Progenitor cell of endocrine pancreas (in vitro differentiated cells): ENCODE measurements around the gene IL12RB1. TPM values are rescaled to one million over a fixed set of nuclear protein-coding genes. Genes with fewer than 3 reads are reported as not detected.

ENCODE experiments used
- DNase-seq: peaks from one replicate; pipeline ENCODE4 v3.0.0; 2021; ENCODE audit warnings: low spot score; ENCODE audit not compliant: unreplicated experiment
- H3K27ac Mint-ChIP-seq: 2 replicates; pipeline ENCODE4 v1.8.0; 2021; ENCODE audit warnings: mild to moderate bottlenecking, moderate library complexity, mixed read lengths
- H3K27me3 Mint-ChIP-seq: 2 replicates; pipeline ENCODE4 v1.8.0; 2021; ENCODE audit warnings: mixed read lengths
- H3K36me3 Mint-ChIP-seq: 2 replicates; pipeline ENCODE4 v1.8.0; 2022; ENCODE audit warnings: mixed read lengths; ENCODE audit not compliant: insufficient read depth
- H3K4me1 Mint-ChIP-seq: 2 replicates; pipeline ENCODE4 v1.8.0; 2021; ENCODE audit warnings: low read depth, mixed read lengths
- H3K4me3 Mint-ChIP-seq: 2 replicates; pipeline ENCODE4 v1.8.0; 2021; ENCODE audit warnings: low read depth, mild to moderate bottlenecking, moderate library complexity, mixed read lengths
- H3K9me3 Mint-ChIP-seq: 2 replicates; pipeline ENCODE4 v1.8.0; 2021; ENCODE audit warnings: low read depth, mixed read lengths
- total RNA-seq: library from RNA; stranded (reverse); gene quantifications from 2 replicates; pipeline ENCODE4 v1.2.1, GENCODE V29; 2021
- TF ChIP-seq, protein P1 (sequence below): fragments of 200-600 bp; sonication (generic); IDR thresholded peaks from one replicate; pipeline ENCODE4 v1.5.0; 2021; ENCODE audit warnings: antibody characterized with exemption, mild to moderate bottlenecking; ENCODE audit not compliant: unreplicated experiment

Gene IL12RB1
- total RNA-seq, 1 donor from 2014 or later: not detected

DNA sequence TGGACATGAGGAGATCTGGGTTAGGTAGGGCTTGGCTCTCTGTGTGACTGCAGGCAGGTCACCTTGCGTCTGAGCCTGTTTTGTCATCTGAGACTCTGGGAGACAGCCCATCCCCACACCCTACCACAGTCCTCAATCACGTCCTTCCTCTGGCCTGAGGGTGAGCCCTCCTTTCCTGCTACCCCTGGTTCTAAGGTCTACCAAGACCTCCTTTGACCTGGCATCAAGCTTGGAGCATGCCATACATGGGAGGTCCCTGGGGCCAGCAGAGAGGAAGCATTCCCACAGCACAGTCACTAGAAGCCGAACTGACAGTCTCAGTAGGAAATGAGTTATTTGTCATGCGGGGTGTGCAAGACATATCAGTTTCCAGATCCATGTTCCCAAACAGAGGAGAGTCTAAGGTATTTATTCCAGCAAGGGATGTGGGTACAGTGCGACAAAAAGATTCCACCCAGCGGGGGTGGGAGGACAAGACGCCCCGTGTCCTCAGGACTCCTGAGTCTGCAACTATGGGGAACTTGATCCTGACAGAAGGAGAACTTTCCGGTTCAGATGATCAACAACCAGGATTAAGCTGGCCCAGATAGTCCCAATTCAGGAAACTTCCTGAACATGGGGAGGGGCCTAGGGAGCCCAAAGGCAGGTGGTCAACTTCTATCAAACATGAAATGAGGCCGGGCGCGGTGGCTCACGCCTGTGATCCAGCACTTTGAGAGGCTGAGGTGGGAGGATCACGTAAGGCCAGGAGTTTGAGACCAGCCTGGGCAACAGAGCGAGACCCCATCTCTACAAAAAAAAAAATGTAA, 69.3 kb downstream of the IL12RB1 start:
- Mint-ChIP-seq H3K27me3 (peaks cover 3% of the 10 kb centered on the region), H3K9me3 (no peaks in the 10 kb centered on the region), H3K4me3 (no peak overlapping the region), H3K27ac (no peak overlapping the region), H3K36me3 (no peaks in the 10 kb centered on the region), H3K4me1 (peaks cover 9% of the 10 kb centered on the region)
- no peak for DNase-seq
- TF ChIP-seq, protein P1, sequence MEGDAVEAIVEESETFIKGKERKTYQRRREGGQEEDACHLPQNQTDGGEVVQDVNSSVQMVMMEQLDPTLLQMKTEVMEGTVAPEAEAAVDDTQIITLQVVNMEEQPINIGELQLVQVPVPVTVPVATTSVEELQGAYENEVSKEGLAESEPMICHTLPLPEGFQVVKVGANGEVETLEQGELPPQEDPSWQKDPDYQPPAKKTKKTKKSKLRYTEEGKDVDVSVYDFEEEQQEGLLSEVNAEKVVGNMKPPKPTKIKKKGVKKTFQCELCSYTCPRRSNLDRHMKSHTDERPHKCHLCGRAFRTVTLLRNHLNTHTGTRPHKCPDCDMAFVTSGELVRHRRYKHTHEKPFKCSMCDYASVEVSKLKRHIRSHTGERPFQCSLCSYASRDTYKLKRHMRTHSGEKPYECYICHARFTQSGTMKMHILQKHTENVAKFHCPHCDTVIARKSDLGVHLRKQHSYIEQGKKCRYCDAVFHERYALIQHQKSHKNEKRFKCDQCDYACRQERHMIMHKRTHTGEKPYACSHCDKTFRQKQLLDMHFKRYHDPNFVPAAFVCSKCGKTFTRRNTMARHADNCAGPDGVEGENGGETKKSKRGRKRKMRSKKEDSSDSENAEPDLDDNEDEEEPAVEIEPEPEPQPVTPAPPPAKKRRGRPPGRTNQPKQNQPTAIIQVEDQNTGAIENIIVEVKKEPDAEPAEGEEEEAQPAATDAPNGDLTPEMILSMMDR: no peak

DNA sequence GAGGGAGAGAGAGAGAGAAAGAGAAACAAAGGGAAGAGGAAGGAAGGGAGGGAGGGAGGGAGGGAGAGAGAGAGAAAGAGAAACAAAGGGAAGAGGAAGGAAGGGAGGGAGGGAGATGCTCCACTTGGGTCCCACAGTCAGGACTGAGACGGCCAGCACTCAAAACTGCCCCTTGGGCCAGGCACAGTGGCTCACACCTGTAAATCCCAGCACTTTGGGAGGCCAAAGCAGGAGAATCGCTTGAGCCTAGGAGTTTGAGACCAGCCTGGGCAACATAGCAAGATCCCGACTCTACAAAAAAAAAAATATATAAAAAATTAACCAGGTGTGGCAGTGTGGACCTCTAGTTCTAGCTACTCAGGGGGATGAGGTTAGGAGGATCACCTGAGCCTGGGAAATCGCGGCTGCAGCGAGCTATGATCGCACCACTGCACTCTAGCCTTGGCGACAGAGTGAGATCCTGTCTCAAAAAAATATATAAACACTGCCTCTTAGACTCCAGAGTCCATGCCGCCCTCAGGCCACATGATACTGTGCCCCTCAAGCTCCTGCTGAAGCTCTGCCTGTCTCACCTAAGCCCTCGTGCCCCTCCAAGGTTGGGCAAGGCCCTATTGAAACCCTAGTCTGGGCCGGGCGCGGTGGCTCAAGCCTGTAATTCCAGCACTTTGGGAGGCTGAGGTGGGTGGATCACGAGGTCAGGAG, 70.4 kb downstream of the IL12RB1 start:
- H3K4me1 Mint-ChIP-seq: peaks cover 9% of the 10 kb centered on the region
- no peak for DNase-seq
- H3K4me3 Mint-ChIP-seq: no peak overlapping the region
- H3K27ac Mint-ChIP-seq: no peak overlapping the region
- no peaks in the 10 kb centered on the region for H3K9me3 Mint-ChIP-seq
- peaks cover 3% of the 10 kb centered on the region for H3K27me3 Mint-ChIP-seq
- no peaks in the 10 kb centered on the region for H3K36me3 Mint-ChIP-seq
- TF ChIP-seq, protein P1: no peak

DNA sequence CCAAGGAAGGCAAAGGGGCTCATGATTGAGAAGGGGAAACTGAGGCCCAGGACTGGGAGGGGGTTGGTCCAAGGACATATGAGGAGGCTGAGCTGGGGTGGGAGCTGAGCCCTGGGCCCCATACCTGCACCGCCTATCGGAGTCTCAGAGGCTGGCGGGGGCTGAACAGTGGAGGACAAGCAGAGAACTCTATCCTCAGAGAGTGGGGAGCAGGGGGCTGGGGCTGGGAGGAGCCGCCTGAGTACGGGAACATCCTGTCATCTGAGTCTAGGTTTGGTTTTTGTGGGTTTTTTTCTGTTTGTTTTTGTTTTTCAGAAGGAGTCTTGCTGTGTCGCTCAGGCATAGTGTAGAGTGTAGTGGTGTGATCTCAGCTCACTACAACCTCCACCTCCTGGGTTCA, 72.5 kb downstream of the IL12RB1 start:
- no peaks in the 10 kb centered on the region for H3K9me3 Mint-ChIP-seq
- no peaks in the 10 kb centered on the region for H3K27me3 Mint-ChIP-seq
- H3K4me1 Mint-ChIP-seq: peaks cover 9% of the 10 kb centered on the region
- DNase-seq: no peak
- no peak overlapping the region for H3K27ac Mint-ChIP-seq
- H3K36me3 Mint-ChIP-seq: no peaks in the 10 kb centered on the region
- TF ChIP-seq, protein P1: no peak
- no peak overlapping the region for H3K4me3 Mint-ChIP-seq

DNA sequence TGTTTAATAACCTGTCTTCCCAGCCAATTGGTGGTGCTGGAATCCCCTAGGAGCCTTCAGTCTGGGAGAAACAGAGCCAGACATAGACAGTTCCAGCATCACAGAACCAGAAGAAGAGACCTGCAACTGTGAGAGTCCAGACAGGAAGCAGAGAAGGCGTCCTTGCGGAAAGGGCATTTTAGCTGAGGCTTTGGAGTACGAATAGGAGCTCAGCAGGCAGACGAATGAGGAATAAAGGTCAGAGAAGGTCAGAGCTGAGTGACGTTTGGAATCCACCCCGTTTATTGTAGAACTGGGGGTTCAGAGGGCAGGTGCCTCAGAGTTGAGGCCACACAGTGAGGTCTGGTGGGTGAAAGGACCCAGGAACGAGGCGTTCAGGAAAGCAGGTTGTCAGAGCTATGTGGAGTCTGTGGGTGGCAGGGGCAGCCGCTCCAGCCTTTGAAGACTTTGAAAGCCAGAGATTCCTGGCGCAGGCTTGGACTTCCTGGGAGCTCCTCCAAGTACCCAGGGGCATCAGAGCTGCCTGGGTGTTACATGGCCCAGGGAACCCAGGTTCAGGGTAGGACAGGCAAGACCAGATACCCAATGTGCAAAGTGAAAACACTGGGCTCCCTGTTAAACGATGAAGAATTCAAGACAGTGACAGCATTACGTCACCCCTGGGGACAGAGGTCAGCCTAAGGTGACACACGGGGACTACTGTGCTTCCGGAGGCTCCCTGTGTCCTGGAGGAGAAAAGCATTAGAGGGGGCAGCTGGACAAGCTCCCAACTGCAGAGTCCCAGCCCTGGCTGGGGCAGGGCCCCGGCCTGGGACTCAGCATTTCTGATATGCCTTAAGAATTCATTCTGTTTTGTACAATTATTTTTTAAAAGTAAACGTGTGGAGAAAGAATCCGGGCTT, 73.3 kb downstream of the IL12RB1 start:
- DNase-seq: no peak
- TF ChIP-seq, protein P1: no peak
- Mint-ChIP-seq H3K4me1 (peaks cover 9% of the 10 kb centered on the region), H3K27ac (peak overlapping the region; percentile 70), H3K9me3 (no peaks in the 10 kb centered on the region), H3K36me3 (no peaks in the 10 kb centered on the region), H3K4me3 (no peak overlapping the region), H3K27me3 (no peaks in the 10 kb centered on the region)

DNA sequence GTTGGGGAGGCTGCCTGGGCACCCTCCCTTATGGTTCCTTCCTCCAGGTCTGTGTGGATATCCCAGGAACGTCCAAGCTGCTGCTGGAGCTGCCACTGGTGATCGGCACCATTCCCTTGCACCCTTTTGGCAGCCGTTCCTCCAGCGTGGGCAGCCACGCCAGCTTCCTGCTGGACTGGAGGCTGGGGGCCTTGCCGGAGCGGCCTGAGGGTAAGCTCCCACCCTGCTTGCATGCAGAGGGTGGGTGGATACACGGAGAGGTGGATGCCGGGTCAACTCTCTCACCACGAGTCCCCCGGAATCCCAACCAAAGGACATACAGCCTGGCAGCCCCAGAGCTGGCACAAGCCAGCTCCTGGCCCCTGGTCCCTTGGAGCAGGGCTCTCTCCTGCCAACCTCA, 76.6 kb downstream of the IL12RB1 start:
- H3K4me1 Mint-ChIP-seq: peaks cover 11% of the 10 kb centered on the region
- H3K27me3 Mint-ChIP-seq: no peaks in the 10 kb centered on the region
- H3K4me3 Mint-ChIP-seq: no peak overlapping the region
- H3K9me3 Mint-ChIP-seq: no peaks in the 10 kb centered on the region
- H3K36me3 Mint-ChIP-seq: peaks cover 2% of the 10 kb centered on the region
- TF ChIP-seq, protein P1: no peak
- H3K27ac Mint-ChIP-seq: no peak overlapping the region
- no peak for DNase-seq
